Fibroblast of lung (primary cell): Measurements from ENCODE around the gene SOX30.

Experiments used
- EZH2 ChIP-seq: IDR thresholded peaks from 2 replicates; pipeline ENCODE4 v1.5.1; 2012; ENCODE audit warnings: low read length, control low read depth, mild to moderate bottlenecking; ENCODE audit errors: missing control alignments
- TF ChIP-seq, protein P1 (sequence below), 2 donors: IDR thresholded peaks in 1 of 2; conservative IDR thresholded peaks in 1 of 2; 1 replicate in 1 of 2; 2 replicates in 1 of 2; pipeline ENCODE4 v1.5.1; 2011 to 2012; ENCODE audit warnings: low read length in 2 of 2, control low read depth in 1 of 2, inconsistent platforms in 1 of 2, low read depth in 1 of 2, mild to moderate bottlenecking in 1 of 2

GRCh38 chr5:157624144-157624543, 28.1 kb downstream of the SOX30 start:
- TF ChIP-seq, protein P1, sequence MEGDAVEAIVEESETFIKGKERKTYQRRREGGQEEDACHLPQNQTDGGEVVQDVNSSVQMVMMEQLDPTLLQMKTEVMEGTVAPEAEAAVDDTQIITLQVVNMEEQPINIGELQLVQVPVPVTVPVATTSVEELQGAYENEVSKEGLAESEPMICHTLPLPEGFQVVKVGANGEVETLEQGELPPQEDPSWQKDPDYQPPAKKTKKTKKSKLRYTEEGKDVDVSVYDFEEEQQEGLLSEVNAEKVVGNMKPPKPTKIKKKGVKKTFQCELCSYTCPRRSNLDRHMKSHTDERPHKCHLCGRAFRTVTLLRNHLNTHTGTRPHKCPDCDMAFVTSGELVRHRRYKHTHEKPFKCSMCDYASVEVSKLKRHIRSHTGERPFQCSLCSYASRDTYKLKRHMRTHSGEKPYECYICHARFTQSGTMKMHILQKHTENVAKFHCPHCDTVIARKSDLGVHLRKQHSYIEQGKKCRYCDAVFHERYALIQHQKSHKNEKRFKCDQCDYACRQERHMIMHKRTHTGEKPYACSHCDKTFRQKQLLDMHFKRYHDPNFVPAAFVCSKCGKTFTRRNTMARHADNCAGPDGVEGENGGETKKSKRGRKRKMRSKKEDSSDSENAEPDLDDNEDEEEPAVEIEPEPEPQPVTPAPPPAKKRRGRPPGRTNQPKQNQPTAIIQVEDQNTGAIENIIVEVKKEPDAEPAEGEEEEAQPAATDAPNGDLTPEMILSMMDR (conservative IDR thresholded peaks at IDR 0.05 in 1 of 2, IDR thresholded peaks at IDR 0.05 in 1 of 2; ENCODE audit: low read depth in 1 of 2, low read length in 2 of 2) = no peak
- TF ChIP-seq EZH2 = no peak
